Transverse colon (tissue), 3 donors: ENCODE data around the gene ZCCHC7.

Experiments
- POLR2A ChIP-seq: fragments of 450-650 bp; IDR thresholded peaks from one replicate; pipeline ENCODE4 v1.6.1; 2016; ENCODE audit warnings: antibody characterized with exemption, mild to moderate bottlenecking, moderate library complexity
- TF ChIP-seq, protein P1 (sequence below), 5 experiments: fragments of 200-600 bp in 3 of 5; fragments of 450-650 bp in 2 of 5; sonication (generic) in 3 of 5; IDR thresholded peaks; 1 replicate in 2 of 5; 2 replicates in 3 of 5; pipeline ENCODE4 v1.5.1; 2016 to 2017; ENCODE audit warnings: antibody characterized with exemption in 5 of 5, inconsistent platforms in 3 of 5, mild to moderate bottlenecking in 2 of 5, moderate library complexity in 1 of 5

DNA sequence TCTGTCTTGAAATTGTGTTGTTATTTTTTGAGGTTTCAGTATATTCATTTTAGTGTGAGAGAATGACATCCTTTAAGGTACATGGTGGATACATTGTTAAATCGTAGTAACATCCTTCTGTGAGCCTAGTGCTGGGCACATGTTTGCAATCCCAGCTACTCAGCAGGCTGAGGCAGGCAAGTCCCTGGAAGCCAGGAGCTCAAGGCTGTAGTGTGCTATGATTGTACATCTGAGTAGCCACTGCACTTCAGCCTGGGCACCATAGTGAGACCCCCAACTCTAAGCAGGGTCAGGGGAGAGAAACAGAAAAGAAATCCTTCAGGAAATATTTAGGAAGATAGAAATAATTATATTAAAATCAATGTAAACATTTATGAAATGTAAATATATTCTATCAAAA, 62.3 kb downstream of the ZCCHC7 start:
- no peak for TF ChIP-seq POLR2A
- TF ChIP-seq, protein P1, sequence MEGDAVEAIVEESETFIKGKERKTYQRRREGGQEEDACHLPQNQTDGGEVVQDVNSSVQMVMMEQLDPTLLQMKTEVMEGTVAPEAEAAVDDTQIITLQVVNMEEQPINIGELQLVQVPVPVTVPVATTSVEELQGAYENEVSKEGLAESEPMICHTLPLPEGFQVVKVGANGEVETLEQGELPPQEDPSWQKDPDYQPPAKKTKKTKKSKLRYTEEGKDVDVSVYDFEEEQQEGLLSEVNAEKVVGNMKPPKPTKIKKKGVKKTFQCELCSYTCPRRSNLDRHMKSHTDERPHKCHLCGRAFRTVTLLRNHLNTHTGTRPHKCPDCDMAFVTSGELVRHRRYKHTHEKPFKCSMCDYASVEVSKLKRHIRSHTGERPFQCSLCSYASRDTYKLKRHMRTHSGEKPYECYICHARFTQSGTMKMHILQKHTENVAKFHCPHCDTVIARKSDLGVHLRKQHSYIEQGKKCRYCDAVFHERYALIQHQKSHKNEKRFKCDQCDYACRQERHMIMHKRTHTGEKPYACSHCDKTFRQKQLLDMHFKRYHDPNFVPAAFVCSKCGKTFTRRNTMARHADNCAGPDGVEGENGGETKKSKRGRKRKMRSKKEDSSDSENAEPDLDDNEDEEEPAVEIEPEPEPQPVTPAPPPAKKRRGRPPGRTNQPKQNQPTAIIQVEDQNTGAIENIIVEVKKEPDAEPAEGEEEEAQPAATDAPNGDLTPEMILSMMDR (IDR thresholded peaks at IDR 0.05): no peak
